HEK293T (cell line): ENCODE results near the gene EFCAB6.

Experiments used
- CTCF ChIA-PET: fragments of 350-600 bp; formaldehyde crosslinking; extraction: SDS; loops from one replicate; lab custom pipeline; 2021; ENCODE audit warnings: antibody characterized with exemption, inconsistent platforms; lab: Yijun Ruan, JAX
- POLR2A ChIA-PET: fragments of 350-600 bp; formaldehyde crosslinking; extraction: SDS; loops from one replicate; lab custom pipeline; 2020; ENCODE audit warnings: antibody characterized with exemption, inconsistent platforms; lab: Yijun Ruan, JAX
- DNase-seq: peaks from one replicate; pipeline ENCODE4 v3.0.0; 2012; ENCODE audit warnings: mixed read lengths; ENCODE audit errors: extremely low spot score
- ARNT ChIP-seq: fragments of 450-650 bp; IDR thresholded peaks from 2 replicates; pipeline ENCODE4 v1.6.1; 2017; ENCODE audit warnings: mild to moderate bottlenecking
- BHLHE40 ChIP-seq: fragments of 450-650 bp; IDR thresholded peaks from 2 replicates; pipeline ENCODE4 v1.6.1; 2016; ENCODE audit warnings: mild to moderate bottlenecking, moderate library complexity, borderline replicate concordance
- CTBP1 ChIP-seq: fragments of 450-650 bp; IDR thresholded peaks from 2 replicates; pipeline ENCODE4 v1.6.1; 2016; ENCODE audit warnings: borderline replicate concordance
- ELF4 ChIP-seq: fragments of 450-650 bp; IDR thresholded peaks from 2 replicates; pipeline ENCODE4 v1.6.1; 2017; ENCODE audit warnings: antibody characterized with exemption
- FOXA1 ChIP-seq: fragments of 450-650 bp; IDR thresholded peaks from 2 replicates; pipeline ENCODE4 v1.6.1; 2016; ENCODE audit warnings: mild to moderate bottlenecking
- FOXK2 ChIP-seq: fragments of 450-650 bp; IDR thresholded peaks from 2 replicates; pipeline ENCODE4 v1.6.1; 2016; ENCODE audit warnings: mild to moderate bottlenecking
- FOXM1 ChIP-seq: fragments of 450-650 bp; IDR thresholded peaks from 2 replicates; pipeline ENCODE4 v1.6.1; 2017; ENCODE audit warnings: mild to moderate bottlenecking, borderline replicate concordance
- HDGF ChIP-seq: fragments of 450-650 bp; IDR thresholded peaks from 2 replicates; pipeline ENCODE4 v1.6.1; 2017; ENCODE audit warnings: antibody characterized with exemption, borderline replicate concordance
- L3MBTL2 ChIP-seq: fragments of 450-650 bp; conservative IDR thresholded peaks from 2 replicates; pipeline ENCODE4 v1.6.1; 2016; ENCODE audit warnings: mild to moderate bottlenecking
- LEF1 ChIP-seq: fragments of 450-650 bp; IDR thresholded peaks from 2 replicates; pipeline ENCODE4 v1.6.1; 2017; ENCODE audit warnings: mild to moderate bottlenecking, borderline replicate concordance
- NFRKB ChIP-seq: fragments of 450-650 bp; IDR thresholded peaks from 2 replicates; pipeline ENCODE4 v1.6.1; 2016; ENCODE audit warnings: mild to moderate bottlenecking, moderate library complexity
- SP1 ChIP-seq: fragments of 450-650 bp; IDR thresholded peaks from 2 replicates; pipeline ENCODE4 v1.6.1; 2017
- SUZ12 ChIP-seq: fragments of 450-650 bp; IDR thresholded peaks from 2 replicates; pipeline ENCODE4 v1.6.1; 2016; ENCODE audit warnings: mild to moderate bottlenecking
- TARDBP ChIP-seq: fragments of 450-650 bp; IDR thresholded peaks from 2 replicates; pipeline ENCODE4 v1.6.1; 2016
- ZNF384 ChIP-seq: fragments of 450-650 bp; IDR thresholded peaks from 2 replicates; pipeline ENCODE4 v1.6.1; 2016
- TF ChIP-seq, protein P1 (sequence below): fragments of 450-650 bp; IDR thresholded peaks from 2 replicates; pipeline ENCODE4 v1.6.1; 2016

Gene EFCAB6

DNA sequence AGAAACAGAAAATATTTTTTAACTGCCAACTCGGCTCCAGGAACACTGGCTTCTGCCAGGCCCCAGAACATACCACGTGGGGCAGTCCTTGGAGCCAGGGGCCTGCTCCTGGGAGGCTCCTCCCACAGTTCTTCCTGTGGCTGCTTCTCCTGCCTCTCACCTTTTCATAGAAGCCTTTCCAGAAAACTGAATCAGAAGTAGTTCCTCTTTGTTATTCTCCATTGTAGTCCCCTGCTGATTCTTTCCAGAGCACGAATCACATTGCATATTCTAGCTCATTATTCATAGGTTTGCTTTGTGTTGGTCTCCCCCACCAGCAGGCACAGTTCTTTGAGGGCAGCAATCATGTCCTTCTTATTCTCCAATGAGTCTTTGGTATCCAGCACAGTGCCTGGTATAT lies 106.0 kb downstream of the EFCAB6 start:
- POLR2A ChIA-PET, result no interaction called here
- CTCF ChIA-PET, result no interaction called here
- no peak for DNase-seq
- TF ChIP-seq L3MBTL2 (no peak), FOXA1 (no peak), BHLHE40 (no peak), HDGF (no peak), NFRKB (no peak), FOXK2 (no peak), SP1 (no peak), LEF1 (no peak), TARDBP (no peak), SUZ12 (no peak), CTBP1 (no peak)

DNA sequence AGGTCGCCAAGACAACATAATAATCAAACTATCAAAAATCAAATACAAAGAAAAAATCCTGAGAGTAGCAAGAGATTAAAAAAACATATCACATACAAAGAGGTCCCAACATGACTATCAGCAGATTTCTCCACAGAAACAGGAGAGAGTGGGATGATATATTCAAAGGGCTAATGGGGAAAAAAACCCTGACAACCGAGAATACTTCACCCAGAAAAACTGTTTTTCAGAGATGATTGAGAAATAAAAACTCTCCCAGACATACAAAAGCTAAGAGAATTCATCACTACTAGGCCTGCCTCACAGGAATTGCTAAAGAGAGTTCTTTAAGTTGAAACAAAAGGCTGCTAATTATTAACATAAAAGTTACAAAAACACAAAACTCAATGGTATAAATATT lies 108.1 kb downstream of the EFCAB6 start:
- DNase-seq, result no peak
- POLR2A ChIA-PET, result no interaction called here

DNA sequence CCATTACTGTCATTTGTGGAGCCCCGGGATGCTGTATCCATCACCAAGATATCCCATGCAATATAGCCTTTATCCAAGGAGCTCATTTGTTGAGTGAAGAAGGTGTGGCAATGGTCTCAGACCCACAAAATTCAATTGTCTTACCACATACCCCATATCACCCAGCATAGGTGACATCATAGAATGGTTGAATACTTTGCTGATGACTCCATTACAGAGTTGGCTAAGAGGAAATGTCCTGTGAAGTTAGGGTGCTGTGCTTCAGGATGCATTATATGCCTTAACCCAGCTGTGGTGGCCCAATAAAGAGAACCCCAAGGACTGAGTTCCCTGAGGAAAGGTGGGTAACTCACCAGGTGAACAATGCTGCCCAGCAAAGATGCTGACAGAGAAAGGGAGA lies 113.7 kb downstream of the EFCAB6 start:
- DNase-seq, result no peak
- ChIA-PET CTCF (no interaction called here), POLR2A (no interaction called here)
- TF ChIP-seq SP1 (no peak), ZNF384 (no peak), CTBP1 (no peak), FOXM1 (no peak), NFRKB (no peak), FOXK2 (no peak), ELF4 (no peak), HDGF (no peak), SUZ12 (no peak)
- TF ChIP-seq, protein P1, sequence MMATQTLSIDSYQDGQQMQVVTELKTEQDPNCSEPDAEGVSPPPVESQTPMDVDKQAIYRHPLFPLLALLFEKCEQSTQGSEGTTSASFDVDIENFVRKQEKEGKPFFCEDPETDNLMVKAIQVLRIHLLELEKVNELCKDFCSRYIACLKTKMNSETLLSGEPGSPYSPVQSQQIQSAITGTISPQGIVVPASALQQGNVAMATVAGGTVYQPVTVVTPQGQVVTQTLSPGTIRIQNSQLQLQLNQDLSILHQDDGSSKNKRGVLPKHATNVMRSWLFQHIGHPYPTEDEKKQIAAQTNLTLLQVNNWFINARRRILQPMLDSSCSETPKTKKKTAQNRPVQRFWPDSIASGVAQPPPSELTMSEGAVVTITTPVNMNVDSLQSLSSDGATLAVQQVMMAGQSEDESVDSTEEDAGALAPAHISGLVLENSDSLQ, result no peak

More for the DNA sequence above, 108.1 kb downstream of the EFCAB6 start:
- TF ChIP-seq BHLHE40 (no peak), ZNF384 (no peak), FOXM1 (no peak), FOXA1 (no peak), SUZ12 (no peak), FOXK2 (no peak), LEF1 (no peak), ARNT (no peak), SP1 (no peak)
- CTCF ChIA-PET, result no interaction called here

DNA sequence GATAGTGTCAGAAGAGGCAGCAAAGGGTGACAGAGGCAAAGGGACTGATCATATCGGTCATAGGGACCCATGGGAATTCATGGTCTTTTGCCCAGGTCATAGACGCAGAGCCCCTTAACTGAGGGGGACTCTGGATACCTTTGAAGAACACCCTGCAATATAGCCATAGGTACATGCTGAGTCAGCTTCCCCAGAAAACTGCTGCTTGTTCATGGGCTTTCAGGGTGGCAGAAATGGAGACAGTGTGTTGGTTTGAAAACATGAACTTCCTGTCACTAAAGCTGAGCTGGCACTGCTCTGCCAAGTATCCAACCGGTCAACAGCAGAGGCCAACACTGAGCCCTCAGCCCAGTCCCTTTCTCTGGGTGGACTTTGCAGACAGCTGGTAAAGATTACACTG lies 114.2 kb downstream of the EFCAB6 start:
- POLR2A ChIA-PET, result no interaction called here
- no peak for TF ChIP-seq TARDBP
- no peak for TF ChIP-seq ELF4
- no peak for TF ChIP-seq HDGF
- TF ChIP-seq SUZ12, result no peak
- TF ChIP-seq SP1, result no peak
- no peak for TF ChIP-seq ZNF384
- no peak for TF ChIP-seq ARNT
- no peak for TF ChIP-seq L3MBTL2
- TF ChIP-seq CTBP1, result no peak
- TF ChIP-seq NFRKB, result no peak
- TF ChIP-seq, protein P1, result no peak
- no peak for TF ChIP-seq FOXM1
- TF ChIP-seq BHLHE40, result no peak
- TF ChIP-seq FOXK2, result no peak
- DNase-seq, result no peak
- CTCF ChIA-PET, result no interaction called here

DNA sequence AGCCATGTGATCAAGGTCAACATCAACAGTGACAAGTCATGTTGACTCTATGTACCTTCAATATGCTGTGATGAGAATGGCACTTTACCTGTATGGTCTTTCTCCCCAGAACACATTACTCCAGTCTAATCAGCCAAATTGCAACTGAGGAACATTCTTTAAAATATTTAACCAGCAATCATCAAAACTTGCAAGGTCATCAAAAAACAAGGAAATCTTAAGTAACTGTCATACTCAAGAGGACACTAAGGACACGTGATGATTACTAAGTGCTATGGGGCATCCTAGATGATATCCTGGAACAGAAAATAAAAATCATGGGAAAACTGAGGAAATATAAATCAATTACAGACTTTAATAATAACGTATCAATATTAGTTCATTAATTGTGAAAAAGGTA lies 118.9 kb downstream of the EFCAB6 start:
- ChIA-PET CTCF (no interaction called here), POLR2A (no interaction called here)
- no peak for DNase-seq
- no peak for TF ChIP-seq TARDBP
- no peak for TF ChIP-seq ELF4
- TF ChIP-seq SUZ12, result no peak
- TF ChIP-seq SP1, result no peak
- no peak for TF ChIP-seq BHLHE40
- TF ChIP-seq CTBP1, result no peak
- no peak for TF ChIP-seq LEF1

DNA sequence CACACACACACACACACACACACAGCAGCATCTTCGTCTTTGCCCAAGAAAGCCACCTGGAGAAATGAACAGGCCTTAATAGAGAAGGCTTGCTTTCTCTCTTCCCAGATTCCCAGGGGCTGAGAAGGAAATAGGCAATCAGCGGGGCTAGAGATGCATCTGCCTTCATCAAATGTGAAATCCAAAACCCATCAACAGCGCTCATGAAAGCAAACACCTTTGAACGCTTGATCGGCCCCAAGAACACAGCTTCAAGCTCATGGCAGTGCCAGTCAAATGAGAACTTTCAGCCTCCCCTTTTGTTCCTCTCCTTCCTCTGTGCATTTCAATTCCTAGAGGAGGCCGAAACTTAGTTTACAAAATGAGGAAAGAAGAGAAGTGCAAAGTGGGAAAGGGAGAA lies 122.7 kb downstream of the EFCAB6 start:
- POLR2A ChIA-PET, result no interaction called here
- no peak for DNase-seq
- TF ChIP-seq LEF1 (no peak), SUZ12 (no peak), FOXA1 (no peak), SP1 (no peak), FOXK2 (no peak), L3MBTL2 (no peak), TARDBP (no peak), ARNT (no peak), HDGF (no peak), BHLHE40 (no peak), CTBP1 (no peak), ELF4 (no peak), ZNF384 (no peak), NFRKB (no peak), FOXM1 (no peak)
- TF ChIP-seq, protein P1, result no peak
- CTCF ChIA-PET, result no interaction called here

DNA sequence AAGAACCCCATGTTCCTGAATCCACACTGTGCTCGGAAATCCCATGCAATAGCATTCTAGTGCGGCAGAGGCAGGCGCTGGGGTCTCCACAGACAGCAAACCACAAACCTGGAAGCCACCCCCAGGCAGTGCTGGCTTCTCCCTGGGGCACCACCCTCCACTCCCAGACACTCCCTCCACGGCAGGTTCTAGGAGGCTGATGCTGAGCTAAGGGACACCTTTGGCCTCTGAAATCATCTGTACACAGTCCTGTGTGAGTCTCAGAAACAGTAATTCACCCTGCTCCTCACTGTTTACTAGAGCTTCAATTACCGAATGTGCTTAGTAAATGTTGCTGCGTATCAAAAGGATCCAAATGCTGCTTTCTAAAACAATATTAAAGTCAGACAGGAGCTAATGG lies 129.3 kb downstream of the EFCAB6 start:
- TF ChIP-seq TARDBP (no peak), ELF4 (no peak), NFRKB (no peak), SP1 (no peak), CTBP1 (no peak), SUZ12 (no peak), L3MBTL2 (no peak), ARNT (no peak), FOXA1 (no peak), ZNF384 (no peak), FOXM1 (no peak), HDGF (no peak), FOXK2 (no peak), BHLHE40 (no peak), LEF1 (no peak)
- TF ChIP-seq, protein P1, result no peak
- DNase-seq, result no peak
- ChIA-PET POLR2A (no interaction called here), CTCF (no interaction called here)
